ENCODE data around the gene GNRHR. TPM values are rescaled to one million over a fixed set of nuclear protein-coding genes. Genes with fewer than 3 reads are reported as not detected.
"Not testable (repeated sequence)": the region's sequence is repeated elsewhere in the genome, so short reads cannot be mapped to it uniquely, and the experiment has no call there.

The GNRHR gene
- total RNA-seq, 4 donors from 2014 or later, result not detected

DNA sequence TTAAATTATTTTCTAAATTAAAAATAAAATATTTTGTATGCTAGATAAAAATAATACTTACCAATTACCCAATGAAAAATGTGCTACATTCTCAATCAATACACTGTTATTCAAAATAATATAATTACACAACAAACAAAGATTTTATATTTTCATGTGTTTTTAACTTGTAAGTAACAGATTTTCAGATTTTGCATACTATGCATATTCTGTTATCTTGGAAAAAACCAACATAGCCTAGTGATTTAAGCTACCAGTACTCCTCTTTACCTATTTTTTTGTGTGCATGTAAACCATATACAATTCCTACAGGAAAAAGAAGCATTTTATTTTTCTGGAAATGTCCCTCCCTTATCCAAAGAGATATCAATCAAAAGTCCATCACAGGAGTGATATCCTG is 10.0 kb upstream of the GNRHR start:
- Histone ChIP-seq H3K27me3 (no peaks in the 10 kb centered on the region), H3K9me3 (no peaks in the 10 kb centered on the region), H3K4me3 (no peak overlapping the region), H3K36me3 (no peaks in the 10 kb centered on the region), H3K4me1 (no peaks in the 10 kb centered on the region), H3K27ac (no peak overlapping the region)
- no peak for ATAC-seq
- TF ChIP-seq, protein P1, sequence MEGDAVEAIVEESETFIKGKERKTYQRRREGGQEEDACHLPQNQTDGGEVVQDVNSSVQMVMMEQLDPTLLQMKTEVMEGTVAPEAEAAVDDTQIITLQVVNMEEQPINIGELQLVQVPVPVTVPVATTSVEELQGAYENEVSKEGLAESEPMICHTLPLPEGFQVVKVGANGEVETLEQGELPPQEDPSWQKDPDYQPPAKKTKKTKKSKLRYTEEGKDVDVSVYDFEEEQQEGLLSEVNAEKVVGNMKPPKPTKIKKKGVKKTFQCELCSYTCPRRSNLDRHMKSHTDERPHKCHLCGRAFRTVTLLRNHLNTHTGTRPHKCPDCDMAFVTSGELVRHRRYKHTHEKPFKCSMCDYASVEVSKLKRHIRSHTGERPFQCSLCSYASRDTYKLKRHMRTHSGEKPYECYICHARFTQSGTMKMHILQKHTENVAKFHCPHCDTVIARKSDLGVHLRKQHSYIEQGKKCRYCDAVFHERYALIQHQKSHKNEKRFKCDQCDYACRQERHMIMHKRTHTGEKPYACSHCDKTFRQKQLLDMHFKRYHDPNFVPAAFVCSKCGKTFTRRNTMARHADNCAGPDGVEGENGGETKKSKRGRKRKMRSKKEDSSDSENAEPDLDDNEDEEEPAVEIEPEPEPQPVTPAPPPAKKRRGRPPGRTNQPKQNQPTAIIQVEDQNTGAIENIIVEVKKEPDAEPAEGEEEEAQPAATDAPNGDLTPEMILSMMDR (IDR thresholded peaks at IDR 0.05), result no peak
- no peak for TF ChIP-seq EP300 (IDR thresholded peaks at IDR 0.05)
- no peak for TF ChIP-seq POLR2AphosphoS5 (IDR thresholded peaks at IDR 0.05)
- no peak for TF ChIP-seq POLR2A (IDR thresholded peaks at IDR 0.05)

DNA sequence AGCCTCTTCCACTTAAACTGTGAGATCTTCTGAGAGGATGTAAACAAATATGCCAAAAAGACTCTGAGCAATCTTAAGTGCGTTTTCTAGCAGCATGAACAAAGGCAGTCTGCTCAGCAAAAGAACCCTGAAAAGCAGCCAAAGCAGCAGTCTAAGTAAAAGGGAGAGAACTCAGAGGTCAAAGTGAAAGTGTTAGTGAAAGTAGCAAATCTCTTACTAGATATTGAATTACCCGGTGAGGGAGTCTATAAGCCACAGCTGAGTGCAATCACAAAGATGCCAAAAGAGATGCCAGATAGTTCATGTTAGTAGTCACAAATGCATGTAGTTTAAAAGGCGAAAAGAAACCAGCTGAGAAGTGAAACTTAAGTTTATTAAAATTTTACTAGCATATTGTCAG is 7.9 kb upstream of the GNRHR start:
- Histone ChIP-seq H3K36me3 (no peaks in the 10 kb centered on the region), H3K4me1 (no peaks in the 10 kb centered on the region), H3K27ac (no peak overlapping the region), H3K4me3 (no peak overlapping the region), H3K9me3 (no peaks in the 10 kb centered on the region), H3K27me3 (no peaks in the 10 kb centered on the region)
- WGBS, 2 donors (ENCODE audit: low coverage in 1 of 2), result 32 to 42% methylated on average over 3 of the region's 3 CpGs
- no peak for ATAC-seq
- TF ChIP-seq, protein P1 (IDR thresholded peaks at IDR 0.05), result no peak
- TF ChIP-seq POLR2A (IDR thresholded peaks at IDR 0.05) (no peak), EP300 (IDR thresholded peaks at IDR 0.05) (no peak), POLR2AphosphoS5 (IDR thresholded peaks at IDR 0.05) (no peak)

- 66 to 84% methylated on average over 4 to 6 of the region's 6 CpGs for WGBS, 2 donors (ENCODE audit: low coverage in 1 of 2)
- not testable (repeated sequence) for H3K36me3 ChIP-seq, H3K4me3 ChIP-seq, H3K27me3 ChIP-seq, H3K9me3 ChIP-seq, ATAC-seq, H3K4me1 ChIP-seq, H3K27ac ChIP-seq
These were observed 2.8 kb upstream of the GNRHR start for GRCh38 chr4:67756991-67757390.

DNA sequence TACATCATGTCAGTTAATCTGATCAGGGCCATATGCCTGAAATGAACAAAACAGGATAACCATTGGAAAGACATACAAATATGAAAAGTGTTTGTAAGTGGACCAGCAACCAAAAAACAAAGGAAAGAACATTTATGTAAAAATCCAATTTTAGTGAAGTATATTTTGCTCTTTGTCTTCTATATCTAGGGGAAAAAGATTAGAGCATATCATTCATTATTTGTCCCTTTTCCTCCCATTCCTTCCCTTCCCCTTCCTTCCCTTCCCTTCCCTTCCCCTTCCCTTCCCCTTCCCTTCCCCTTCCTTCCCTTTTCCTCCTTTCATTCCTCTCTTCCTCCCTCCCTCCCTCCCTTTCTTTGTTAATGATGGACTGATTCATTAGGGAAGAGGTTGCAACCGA is 1.8 kb upstream of the GNRHR start:
- TF ChIP-seq POLR2A (IDR thresholded peaks at IDR 0.05) (no peak), EP300 (IDR thresholded peaks at IDR 0.05) (no peak), POLR2AphosphoS5 (IDR thresholded peaks at IDR 0.05) (no peak)
- TF ChIP-seq, protein P1 (IDR thresholded peaks at IDR 0.05), result no peak
- Histone ChIP-seq H3K36me3 (no peaks in the 10 kb centered on the region), H3K9me3 (no peaks in the 10 kb centered on the region), H3K27ac (no peak overlapping the region), H3K27me3 (no peaks in the 10 kb centered on the region), H3K4me3 (no peak overlapping the region), H3K4me1 (no peaks in the 10 kb centered on the region)
- 86% methylated on average over 1 of the region's 1 CpG; no CpG with 5 or more reads in 1 of the 2 donors for WGBS, 2 donors (ENCODE audit: low coverage in 1 of 2)
- no peak for ATAC-seq

DNA sequence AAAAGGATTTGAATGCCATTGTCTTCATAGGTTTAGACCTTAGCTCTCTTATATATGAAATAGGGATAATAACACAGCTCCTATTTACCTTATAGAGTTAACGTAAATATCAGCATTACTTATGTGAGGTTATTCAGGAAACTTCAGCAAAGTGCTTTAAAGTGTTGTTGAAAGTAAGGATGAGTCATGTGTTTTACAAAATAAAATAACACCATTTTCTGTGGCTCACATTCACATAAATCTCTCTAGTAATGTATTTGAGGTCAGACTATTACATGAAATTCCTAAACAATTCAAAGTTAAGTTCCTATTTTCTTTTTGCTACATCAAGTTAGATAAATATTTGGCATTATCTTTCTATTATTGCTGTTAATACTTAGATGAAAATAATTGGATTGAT is 2.9 kb downstream of the GNRHR start:
- no peaks in the 10 kb centered on the region for H3K27me3 ChIP-seq
- TF ChIP-seq EP300 (IDR thresholded peaks at IDR 0.05) (no peak), POLR2AphosphoS5 (IDR thresholded peaks at IDR 0.05) (no peak), POLR2A (IDR thresholded peaks at IDR 0.05) (no peak)
- TF ChIP-seq, protein P1 (IDR thresholded peaks at IDR 0.05), result no peak
- H3K9me3 ChIP-seq, result no peaks in the 10 kb centered on the region
- no peaks in the 10 kb centered on the region for H3K36me3 ChIP-seq
- no peak overlapping the region for H3K27ac ChIP-seq
- no peak for ATAC-seq
- peaks cover 0 to 6% (median 0%) of the 10 kb centered on the region in 3 donors for H3K4me1 ChIP-seq
- WGBS, 2 donors (ENCODE audit: low coverage in 1 of 2), result 57 to 78% methylated on average over 1 of the region's 1 CpG
- H3K4me3 ChIP-seq, result no peak overlapping the region

DNA sequence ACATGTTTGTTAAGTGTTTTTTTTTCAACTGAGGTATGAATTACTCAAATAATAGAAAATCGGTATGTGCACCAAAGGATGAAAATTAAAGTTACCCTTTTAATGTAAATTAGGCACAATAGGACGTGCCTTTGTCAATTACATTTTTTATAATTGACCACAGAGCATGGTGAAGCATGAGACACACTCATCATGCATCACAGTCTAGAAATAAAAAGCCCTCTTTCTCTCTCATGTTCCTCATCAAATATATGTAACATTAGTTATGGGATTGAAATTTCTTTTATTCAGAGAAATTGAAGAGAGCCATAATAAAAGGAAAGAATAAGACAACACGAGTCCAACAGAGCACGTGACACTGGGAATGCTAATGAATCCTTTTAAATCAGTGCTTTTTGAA is 3.5 kb downstream of the GNRHR start:
- no peak for TF ChIP-seq POLR2A (IDR thresholded peaks at IDR 0.05)
- TF ChIP-seq, protein P1 (IDR thresholded peaks at IDR 0.05), result no peak
- no peak for TF ChIP-seq EP300 (IDR thresholded peaks at IDR 0.05)
- TF ChIP-seq POLR2AphosphoS5 (IDR thresholded peaks at IDR 0.05), result no peak
- no peak overlapping the region for H3K27ac ChIP-seq
- H3K9me3 ChIP-seq, result no peaks in the 10 kb centered on the region
- no peaks in the 10 kb centered on the region for H3K36me3 ChIP-seq
- peaks cover 0 to 6% (median 0%) of the 10 kb centered on the region in 3 donors for H3K4me1 ChIP-seq
- H3K4me3 ChIP-seq, result no peak overlapping the region
- ATAC-seq, result no peak
- 70 to 75% methylated on average over 4 of the region's 4 CpGs for WGBS, 2 donors (ENCODE audit: low coverage in 1 of 2)
- H3K27me3 ChIP-seq, result no peaks in the 10 kb centered on the region
